Activated CD4-positive, alpha-beta memory T cell treated with anti-CD3 and anti-CD28 coated beads for 36 hours (primary cell): Measurements from ENCODE around the gene SHOC2. TPM values are rescaled to one million over a fixed set of nuclear protein-coding genes. Genes with fewer than 3 reads are reported as not detected.

ENCODE experiments used
- CTCF ChIA-PET: fragments of 350-600 bp; sonication (Branson Sonifier 250); formaldehyde crosslinking; loops from one replicate; lab custom pipeline; 2021; ENCODE audit warnings: antibody characterized with exemption, inconsistent platforms; lab: Charles Lee
- POLR2A ChIA-PET: fragments of 350-600 bp; sonication (Branson Sonifier 250); formaldehyde crosslinking; loops from one replicate; lab custom pipeline; 2021; ENCODE audit warnings: antibody characterized with exemption; lab: Charles Lee
- DNase-seq: peaks from one replicate; pipeline ENCODE4 v3.0.0-alpha.2; 2020
- H3K27ac Mint-ChIP-seq: one replicate; pipeline ENCODE4 v1.8.0; 2021; ENCODE audit warnings: mixed read lengths
- H3K27me3 Mint-ChIP-seq: one replicate; pipeline ENCODE4 v1.8.0; 2021; ENCODE audit warnings: mixed read lengths
- H3K36me3 Mint-ChIP-seq: one replicate; pipeline ENCODE4 v1.8.0; 2021; ENCODE audit warnings: mixed read lengths
- H3K4me1 Mint-ChIP-seq: one replicate; pipeline ENCODE4 v1.8.0; 2021; ENCODE audit warnings: low read depth, mixed read lengths
- H3K4me3 Mint-ChIP-seq: one replicate; pipeline ENCODE4 v1.8.0; 2021; ENCODE audit warnings: mild to moderate bottlenecking, mixed read lengths
- H3K9me3 Mint-ChIP-seq: one replicate; pipeline ENCODE4 v1.8.0; 2021; ENCODE audit warnings: mixed read lengths
- intact Hi-C: fragments of 100-400 bp; cut with micrococcal nuclease; formaldehyde crosslinking; loops from one replicate; pipeline ENCODE4 v1.15.1; 2023
- total RNA-seq, 2 experiments: library from RNA; stranded (reverse); gene quantifications; one replicate each; pipeline ENCODE4 v1.2.3, GENCODE V29; 2021

SHOC2 gene
- total RNA-seq, 2 experiments from 2014 or later = 30.7 to 32.5 TPM

GRCh38 chr10:110969183-110969582 lies 49.8 kb downstream of the SHOC2 start:
- no peak for DNase-seq
- Mint-ChIP-seq H3K4me3 (no peak overlapping the region), H3K9me3 (no peaks in the 10 kb centered on the region), H3K27me3 (no peaks in the 10 kb centered on the region), H3K4me1 (peaks cover 60% of the 10 kb centered on the region), H3K27ac (no peak overlapping the region), H3K36me3 (peaks cover 8% of the 10 kb centered on the region)
- intact Hi-C loops = no loop called here
- CTCF ChIA-PET = no interaction called here
- POLR2A ChIA-PET = no interaction called here

- H3K36me3 Mint-ChIP-seq = peaks cover 9% of the 10 kb centered on the region
- H3K9me3 Mint-ChIP-seq = no peaks in the 10 kb centered on the region
- H3K27ac Mint-ChIP-seq = no peak overlapping the region
- no peaks in the 10 kb centered on the region for H3K27me3 Mint-ChIP-seq
- CTCF ChIA-PET = no interaction called here
- H3K4me3 Mint-ChIP-seq = no peak overlapping the region
- POLR2A ChIA-PET = no interaction called here
- no peak for DNase-seq
- peaks cover 47% of the 10 kb centered on the region for H3K4me1 Mint-ChIP-seq
- intact Hi-C loops = no loop called here
Observed at GRCh38 chr10:110971638-110972037, 52.2 kb downstream of the SHOC2 start.

GRCh38 chr10:110972231-110973134 lies 53.1 kb downstream of the SHOC2 start:
- peaks cover 9% of the 10 kb centered on the region for H3K36me3 Mint-ChIP-seq
- CTCF ChIA-PET = no interaction called here

GRCh38 chr10:110973400-110973799 lies 54.0 kb downstream of the SHOC2 start:
- H3K4me3 Mint-ChIP-seq = no peak overlapping the region
- no peak for DNase-seq
- intact Hi-C loops = no loop called here
- peaks cover under 1% of the 10 kb centered on the region for H3K9me3 Mint-ChIP-seq
- H3K4me1 Mint-ChIP-seq = peaks cover 38% of the 10 kb centered on the region
- ChIA-PET CTCF (no interaction called here), POLR2A (no interaction called here)
- H3K27ac Mint-ChIP-seq = no peak overlapping the region
- no peaks in the 10 kb centered on the region for H3K27me3 Mint-ChIP-seq
- peaks cover 9% of the 10 kb centered on the region for H3K36me3 Mint-ChIP-seq

More at GRCh38 chr10:110972231-110973134, 53.1 kb downstream of the SHOC2 start:
- Mint-ChIP-seq H3K4me1 (peaks cover 44% of the 10 kb centered on the region), H3K4me3 (no peak overlapping the region), H3K27me3 (no peaks in the 10 kb centered on the region), H3K27ac (no peak overlapping the region), H3K9me3 (no peaks in the 10 kb centered on the region)
- DNase-seq = no peak
- POLR2A ChIA-PET = no interaction called here
- intact Hi-C loops = no loop called here

- Mint-ChIP-seq H3K4me1 (peaks cover 43% of the 10 kb centered on the region), H3K4me3 (no peak overlapping the region), H3K36me3 (peaks cover 14% of the 10 kb centered on the region), H3K27me3 (no peaks in the 10 kb centered on the region), H3K27ac (no peak overlapping the region), H3K9me3 (peaks cover 4% of the 10 kb centered on the region)
- POLR2A ChIA-PET = no interaction called here
- intact Hi-C loops = no loop called here
- DNase-seq = no peak
- CTCF ChIA-PET = no interaction called here
Observed at GRCh38 chr10:110976577-110976976, 57.2 kb downstream of the SHOC2 start.

GRCh38 chr10:110977662-110978061 lies 58.3 kb downstream of the SHOC2 start:
- ChIA-PET POLR2A (no interaction called here), CTCF (no interaction called here)
- Mint-ChIP-seq H3K27ac (no peak overlapping the region), H3K4me1 (peaks cover 38% of the 10 kb centered on the region), H3K9me3 (peaks cover 4% of the 10 kb centered on the region), H3K27me3 (no peaks in the 10 kb centered on the region), H3K4me3 (no peak overlapping the region), H3K36me3 (peaks cover 14% of the 10 kb centered on the region)
- intact Hi-C loops = no loop called here
- no peak for DNase-seq

GRCh38 chr10:110978204-110978603 lies 58.8 kb downstream of the SHOC2 start:
- ChIA-PET POLR2A (no interaction called here), CTCF (no interaction called here)
- Mint-ChIP-seq H3K27ac (no peak overlapping the region), H3K9me3 (peaks cover 4% of the 10 kb centered on the region), H3K36me3 (peaks cover 15% of the 10 kb centered on the region), H3K4me1 (peaks cover 38% of the 10 kb centered on the region), H3K27me3 (no peaks in the 10 kb centered on the region), H3K4me3 (no peak overlapping the region)
- DNase-seq = no peak
- intact Hi-C loops = no loop called here

- Mint-ChIP-seq H3K27me3 (no peaks in the 10 kb centered on the region), H3K4me3 (no peak overlapping the region), H3K9me3 (peaks cover 4% of the 10 kb centered on the region), H3K36me3 (peaks cover 16% of the 10 kb centered on the region), H3K4me1 (peaks cover 42% of the 10 kb centered on the region), H3K27ac (no peak overlapping the region)
- POLR2A ChIA-PET = no interaction called here
- intact Hi-C loops = no loop called here
- no peak for DNase-seq
- CTCF ChIA-PET = no interaction called here
Observed at GRCh38 chr10:110979611-110980010, 60.2 kb downstream of the SHOC2 start.

- no peaks in the 10 kb centered on the region for H3K27me3 Mint-ChIP-seq
- H3K36me3 Mint-ChIP-seq = peaks cover 14% of the 10 kb centered on the region
- no peak overlapping the region for H3K4me3 Mint-ChIP-seq
- peaks cover 44% of the 10 kb centered on the region for H3K4me1 Mint-ChIP-seq
- POLR2A ChIA-PET = no interaction called here
- peaks cover 4% of the 10 kb centered on the region for H3K9me3 Mint-ChIP-seq
- no peak for DNase-seq
- H3K27ac Mint-ChIP-seq = no peak overlapping the region
- intact Hi-C loops = no loop called here
- CTCF ChIA-PET = no interaction called here
Observed at GRCh38 chr10:110980807-110981206, 61.4 kb downstream of the SHOC2 start.

- peaks cover 16% of the 10 kb centered on the region for H3K36me3 Mint-ChIP-seq
- intact Hi-C loops = loop anchor here (1.0 kb wide), 1 partner anchor 10 kb away; no protein-coding TSS in a partner anchor
- peaks cover 2% of the 10 kb centered on the region for H3K9me3 Mint-ChIP-seq
- H3K27me3 Mint-ChIP-seq = no peaks in the 10 kb centered on the region
- ChIA-PET POLR2A (no interaction called here), CTCF (no interaction called here)
- peaks cover 41% of the 10 kb centered on the region for H3K4me1 Mint-ChIP-seq
- no peak overlapping the region for H3K27ac Mint-ChIP-seq
- H3K4me3 Mint-ChIP-seq = no peak overlapping the region
- DNase-seq = no peak
Observed at GRCh38 chr10:110983466-110983865, 64.1 kb downstream of the SHOC2 start.

- H3K27me3 Mint-ChIP-seq = no peaks in the 10 kb centered on the region
- ChIA-PET POLR2A (no interaction called here), CTCF (no interaction called here)
- intact Hi-C loops = no loop called here
- no peaks in the 10 kb centered on the region for H3K9me3 Mint-ChIP-seq
- H3K4me3 Mint-ChIP-seq = no peak overlapping the region
- H3K4me1 Mint-ChIP-seq = peaks cover 23% of the 10 kb centered on the region
- no peak for DNase-seq
- no peak overlapping the region for H3K27ac Mint-ChIP-seq
- H3K36me3 Mint-ChIP-seq = peaks cover 20% of the 10 kb centered on the region
Observed at GRCh38 chr10:110985497-110986275, 66.3 kb downstream of the SHOC2 start.

GRCh38 chr10:110989016-110989415 lies 69.6 kb downstream of the SHOC2 start:
- H3K4me3 Mint-ChIP-seq = no peak overlapping the region
- ChIA-PET POLR2A (no interaction called here), CTCF (no interaction called here)
- intact Hi-C loops = no loop called here
- H3K27me3 Mint-ChIP-seq = no peaks in the 10 kb centered on the region
- DNase-seq = no peak
- H3K27ac Mint-ChIP-seq = no peak overlapping the region
- H3K9me3 Mint-ChIP-seq = no peaks in the 10 kb centered on the region
- peaks cover 15% of the 10 kb centered on the region for H3K36me3 Mint-ChIP-seq
- H3K4me1 Mint-ChIP-seq = peaks cover 32% of the 10 kb centered on the region
